AG10803 (cell line): Measurements from ENCODE around the gene VRK1.

Experiments
- DNase-seq: peaks from one replicate; pipeline ENCODE4 v3.0.0; 2010; ENCODE audit warnings: low read depth
- H3K4me3 ChIP-seq: 2 replicates; pipeline ENCODE4 v1.5.1; 2011; ENCODE audit warnings: mild to moderate bottlenecking, low read length, control low read depth
- CTCF ChIP-seq: conservative IDR thresholded peaks from 2 replicates; pipeline ENCODE4 v1.5.1; 2011; ENCODE audit warnings: mild to moderate bottlenecking, low read length, control low read depth, inconsistent platforms

VRK1 gene

GRCh38 chr14:96776791-96777190, 20.4 kb upstream of the VRK1 start:
- no peak for TF ChIP-seq CTCF
- DNase-seq = no peak
- H3K4me3 ChIP-seq = no peak overlapping the region

GRCh38 chr14:96780500-96780899, 16.7 kb upstream of the VRK1 start:
- no peak for TF ChIP-seq CTCF
- DNase-seq = no peak
- no peak overlapping the region for H3K4me3 ChIP-seq

GRCh38 chr14:96781371-96781770, 15.8 kb upstream of the VRK1 start:
- no peak overlapping the region for H3K4me3 ChIP-seq
- DNase-seq = no peak
- no peak for TF ChIP-seq CTCF

GRCh38 chr14:96782436-96782835, 14.7 kb upstream of the VRK1 start:
- no peak overlapping the region for H3K4me3 ChIP-seq
- no peak for DNase-seq

DNA sequence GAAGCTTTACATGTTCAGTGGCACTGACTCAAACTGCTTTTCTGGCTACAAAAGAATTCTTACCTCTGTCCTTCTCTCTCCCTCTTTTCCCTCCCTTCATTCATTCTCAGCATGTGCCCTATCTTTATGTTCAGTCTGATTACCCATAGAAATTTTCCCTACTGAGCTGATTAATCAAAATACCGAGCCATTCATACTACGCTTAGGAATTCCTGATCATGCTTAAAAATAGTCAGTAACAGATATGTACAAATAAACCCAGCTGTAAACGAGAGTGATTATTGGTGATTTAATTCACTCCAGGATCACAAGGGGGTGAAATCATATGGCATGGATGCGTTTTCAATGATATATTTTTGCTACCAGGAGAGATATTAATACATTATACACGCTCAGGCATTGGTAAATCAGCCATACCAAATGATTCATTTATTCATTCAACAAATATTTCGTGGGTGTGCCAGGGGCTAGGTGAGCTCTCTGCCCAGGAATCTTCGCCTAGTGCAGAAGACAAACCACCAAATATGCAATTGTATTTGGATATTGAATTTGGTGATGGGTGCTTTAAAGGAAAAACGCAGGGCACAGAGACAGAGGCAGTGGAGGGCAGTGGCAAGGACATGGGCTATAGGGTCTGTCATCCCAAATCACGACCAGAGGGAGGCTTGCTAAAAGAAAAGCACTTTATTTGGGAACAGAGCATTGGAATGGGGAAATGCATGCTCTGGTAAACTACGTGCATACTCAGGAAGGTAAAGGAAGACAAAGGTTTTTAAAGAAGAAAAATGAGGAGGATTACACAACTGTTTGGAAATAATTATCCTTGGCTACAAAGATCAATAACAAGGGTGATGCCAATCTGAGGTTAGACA, 13.9 kb upstream of the VRK1 start:
- no peak overlapping the region for H3K4me3 ChIP-seq
- DNase-seq = no peak
- no peak for TF ChIP-seq CTCF

More at GRCh38 chr14:96782436-96782835, 14.7 kb upstream of the VRK1 start:
- no peak for TF ChIP-seq CTCF

DNA sequence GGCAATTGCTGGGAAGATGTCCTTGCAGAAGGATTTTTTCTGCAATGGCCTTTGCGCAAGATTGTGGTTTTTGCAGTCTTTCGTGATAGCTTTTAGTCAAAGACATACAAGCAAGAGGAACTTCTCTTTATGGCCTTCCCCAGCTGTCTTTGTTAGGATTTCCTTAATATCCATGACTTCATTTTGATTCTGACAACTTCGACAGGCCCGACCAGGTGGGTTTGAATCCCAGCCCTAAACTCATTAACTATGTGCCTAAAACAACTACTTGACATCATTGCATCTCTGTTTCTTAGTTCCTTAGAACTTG, 13.3 kb upstream of the VRK1 start:
- DNase-seq = peak; percentile 52
- no peak overlapping the region for H3K4me3 ChIP-seq
- no peak for TF ChIP-seq CTCF

DNA sequence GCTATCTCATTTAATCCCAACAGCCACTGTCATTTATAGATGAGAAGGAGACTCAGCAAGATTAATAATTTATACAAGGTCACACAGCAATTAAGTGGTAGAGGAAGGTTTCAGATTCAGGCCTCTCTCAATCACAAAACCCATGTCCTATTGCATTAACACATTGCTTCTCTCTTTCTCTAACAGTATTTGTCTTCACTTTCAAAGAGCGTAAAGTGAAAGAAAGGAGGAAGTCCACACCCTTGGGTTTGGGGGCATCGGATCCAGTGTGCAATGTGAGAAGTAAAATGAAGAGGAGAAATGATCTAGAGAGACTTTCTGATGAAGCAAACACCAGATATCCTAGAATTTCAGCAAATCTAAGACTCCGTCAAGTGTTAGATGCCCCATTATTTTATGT, 7.0 kb upstream of the VRK1 start:
- H3K4me3 ChIP-seq = no peak overlapping the region
- no peak for DNase-seq
- TF ChIP-seq CTCF = no peak
